Duodenal mucosa (tissue), 2 donors: ENCODE data around the gene KCNMA1.
A peak's percentile ranks its signal among the peaks of the same experiment; 100 is the strongest.

Source experiments
- H3K27ac ChIP-seq: one replicate; pipeline ENCODE4 v1.7.0; 2013; ENCODE audit warnings: low read depth, low read length
- H3K27me3 ChIP-seq, 2 donors: one replicate each; pipeline ENCODE4 v1.7.0; 2013; ENCODE audit warnings: low read length in 2 of 2, control low read depth in 1 of 2; ENCODE audit not compliant: insufficient read depth in 2 of 2, control insufficient read depth in 1 of 2
- H3K36me3 ChIP-seq, 2 donors: one replicate each; pipeline ENCODE4 v1.7.0; 2013; ENCODE audit warnings: low read length in 2 of 2, control low read depth in 1 of 2; ENCODE audit not compliant: insufficient read depth in 2 of 2, control insufficient read depth in 1 of 2
- H3K4me1 ChIP-seq, 2 donors: one replicate each; pipeline ENCODE4 v1.7.0; 2013; ENCODE audit warnings: low read length in 2 of 2, control low read depth in 1 of 2; ENCODE audit not compliant: insufficient read depth in 2 of 2, control insufficient read depth in 1 of 2
- H3K4me3 ChIP-seq, 2 donors: one replicate each; pipeline ENCODE4 v1.7.0; 2013; ENCODE audit warnings: low read length in 2 of 2, low read depth in 1 of 2
- H3K9ac ChIP-seq, 2 donors: one replicate each; pipeline ENCODE4 v1.7.0; 2013; ENCODE audit warnings: low read length in 2 of 2, low read depth in 1 of 2
- H3K9me3 ChIP-seq, 2 donors: one replicate each; pipeline ENCODE4 v1.7.0; 2013; ENCODE audit warnings: low read length in 2 of 2, control low read depth in 1 of 2; ENCODE audit not compliant: control insufficient read depth in 1 of 2

The KCNMA1 gene

GRCh38 chr10:77644557-77645243 is 7.1 kb upstream of the KCNMA1 start:
- Histone ChIP-seq H3K9ac (no peak overlapping the region), H3K4me1 (no peaks in the 10 kb centered on the region), H3K27me3 (peaks cover 6 to 9% of the 10 kb centered on the region in 2 donors), H3K9me3 (no peaks in the 10 kb centered on the region), H3K27ac (no peak overlapping the region), H3K36me3 (no peaks in the 10 kb centered on the region), H3K4me3 (no peak overlapping the region)

GRCh38 chr10:77643795-77644468 is 6.3 kb upstream of the KCNMA1 start:
- Histone ChIP-seq H3K4me3 (no peak overlapping the region), H3K9me3 (no peaks in the 10 kb centered on the region)

GRCh38 chr10:77641788-77642397 is 4.3 kb upstream of the KCNMA1 start:
- Histone ChIP-seq H3K9me3 (no peaks in the 10 kb centered on the region), H3K27ac (no peak overlapping the region), H3K27me3 (peaks cover 21 to 26% of the 10 kb centered on the region in 2 donors), H3K9ac (no peak overlapping the region), H3K36me3 (no peaks in the 10 kb centered on the region), H3K4me1 (no peaks in the 10 kb centered on the region), H3K4me3 (no peak overlapping the region)

More at GRCh38 chr10:77643795-77644468, 6.3 kb upstream of the KCNMA1 start:
- Histone ChIP-seq H3K4me1 (no peaks in the 10 kb centered on the region), H3K36me3 (no peaks in the 10 kb centered on the region), H3K27me3 (peaks cover 11 to 14% of the 10 kb centered on the region in 2 donors), H3K9ac (no peak overlapping the region), H3K27ac (no peak overlapping the region)

- Histone ChIP-seq H3K9ac (no peak overlapping the region), H3K27ac (no peak overlapping the region), H3K27me3 (peaks cover 27 to 32% of the 10 kb centered on the region in 2 donors), H3K9me3 (no peaks in the 10 kb centered on the region), H3K4me1 (no peaks in the 10 kb centered on the region), H3K4me3 (no peak overlapping the region), H3K36me3 (no peaks in the 10 kb centered on the region)
These were observed 3.7 kb upstream of the KCNMA1 start for GRCh38 chr10:77641344-77641743.

- Histone ChIP-seq H3K36me3 (no peaks in the 10 kb centered on the region), H3K4me1 (no peaks in the 10 kb centered on the region), H3K27me3 (peaks cover 35 to 40% of the 10 kb centered on the region in 2 donors), H3K9ac (no peak overlapping the region), H3K4me3 (no peak overlapping the region), H3K9me3 (no peaks in the 10 kb centered on the region), H3K27ac (no peak overlapping the region)
These were observed 2.6 kb upstream of the KCNMA1 start for GRCh38 chr10:77640167-77640566.

GRCh38 chr10:77639756-77640155 is 2.1 kb upstream of the KCNMA1 start:
- no peak overlapping the region for H3K4me3 ChIP-seq
- no peak overlapping the region for H3K27ac ChIP-seq
- peaks cover 35 to 40% of the 10 kb centered on the region in 2 donors for H3K27me3 ChIP-seq
- no peaks in the 10 kb centered on the region for H3K36me3 ChIP-seq
- H3K9me3 ChIP-seq: no peaks in the 10 kb centered on the region
- no peak overlapping the region for H3K9ac ChIP-seq
- H3K4me1 ChIP-seq: no peaks in the 10 kb centered on the region

- no peak overlapping the region for H3K9ac ChIP-seq
- no peaks in the 10 kb centered on the region for H3K4me1 ChIP-seq
- no peaks in the 10 kb centered on the region for H3K36me3 ChIP-seq
- no peaks in the 10 kb centered on the region for H3K9me3 ChIP-seq
- H3K27me3 ChIP-seq: peaks cover 36 to 40% of the 10 kb centered on the region in 2 donors
- H3K27ac ChIP-seq: no peak overlapping the region
- peak overlapping the region in 1 of 2 donors; percentile 34 for H3K4me3 ChIP-seq
These were observed 903 bp upstream of the KCNMA1 start for GRCh38 chr10:77638321-77639101.

GRCh38 chr10:77636967-77637531 is 559 bp downstream of the KCNMA1 start:
- Histone ChIP-seq H3K9ac (no peak overlapping the region), H3K27ac (no peak overlapping the region), H3K27me3 (peaks cover 39 to 40% of the 10 kb centered on the region in 2 donors), H3K4me1 (no peaks in the 10 kb centered on the region), H3K4me3 (peak overlapping the region; percentile 51 to 59), H3K9me3 (no peaks in the 10 kb centered on the region), H3K36me3 (no peaks in the 10 kb centered on the region)

- H3K27me3 ChIP-seq: peaks cover 39 to 40% of the 10 kb centered on the region in 2 donors
- H3K36me3 ChIP-seq: no peaks in the 10 kb centered on the region
- no peak overlapping the region for H3K27ac ChIP-seq
- H3K9me3 ChIP-seq: no peaks in the 10 kb centered on the region
- no peaks in the 10 kb centered on the region for H3K4me1 ChIP-seq
- peak overlapping the region; percentile 42 to 59 for H3K4me3 ChIP-seq
- peak overlapping the region in 1 of 2 donors; percentile 23 for H3K9ac ChIP-seq
These were observed 1.2 kb downstream of the KCNMA1 start for GRCh38 chr10:77636282-77636966.
